Activated T-cell treated with anti-CD3 and anti-CD28 coated beads for 24 hours (primary cell): Measurements from ENCODE around the gene SPSB4.
"Not testable (repeated sequence)": the region's sequence is repeated elsewhere in the genome, so short reads cannot be mapped to it uniquely, and the experiment has no call there.

Experiments
- DNase-seq: peaks from one replicate; pipeline ENCODE4 v3.0.0-alpha.2; 2020; ENCODE audit warnings: low read depth

Gene SPSB4

GRCh38 chr3:141095546-141095937 is 44.4 kb downstream of the SPSB4 start:
- DNase-seq = no peak

- DNase-seq = no peak
These were observed 45.0 kb downstream of the SPSB4 start for GRCh38 chr3:141096164-141096563.

GRCh38 chr3:141096981-141097380 is 45.8 kb downstream of the SPSB4 start:
- DNase-seq = no peak

DNA sequence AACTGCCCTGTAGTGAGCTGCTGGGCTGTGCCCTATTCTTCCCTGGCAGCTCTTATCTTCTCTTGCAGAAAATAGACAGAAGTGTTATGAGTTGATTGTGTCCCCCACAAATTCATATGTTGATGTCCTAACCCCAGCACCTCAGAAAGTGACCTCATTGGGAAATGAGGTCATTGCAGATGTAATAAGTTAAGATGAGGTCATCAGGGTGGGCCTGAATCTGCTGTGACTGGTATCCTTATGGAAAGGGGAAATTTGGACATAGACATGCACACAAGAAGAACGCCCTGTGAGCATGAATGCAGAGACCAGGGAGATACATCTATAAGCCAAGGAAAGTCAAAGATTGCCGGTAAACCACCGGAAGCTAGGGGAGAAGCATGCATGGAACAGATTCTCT is 49.0 kb downstream of the SPSB4 start:
- no peak for DNase-seq

- no peak for DNase-seq
These were observed 49.6 kb downstream of the SPSB4 start for GRCh38 chr3:141100531-141101320.

- no peak for DNase-seq
These were observed 51.2 kb downstream of the SPSB4 start for GRCh38 chr3:141102372-141102771.

- DNase-seq = no peak
These were observed 51.9 kb downstream of the SPSB4 start for GRCh38 chr3:141103067-141103466.

- DNase-seq = no peak
These were observed 52.4 kb downstream of the SPSB4 start for GRCh38 chr3:141103503-141103902.

DNA sequence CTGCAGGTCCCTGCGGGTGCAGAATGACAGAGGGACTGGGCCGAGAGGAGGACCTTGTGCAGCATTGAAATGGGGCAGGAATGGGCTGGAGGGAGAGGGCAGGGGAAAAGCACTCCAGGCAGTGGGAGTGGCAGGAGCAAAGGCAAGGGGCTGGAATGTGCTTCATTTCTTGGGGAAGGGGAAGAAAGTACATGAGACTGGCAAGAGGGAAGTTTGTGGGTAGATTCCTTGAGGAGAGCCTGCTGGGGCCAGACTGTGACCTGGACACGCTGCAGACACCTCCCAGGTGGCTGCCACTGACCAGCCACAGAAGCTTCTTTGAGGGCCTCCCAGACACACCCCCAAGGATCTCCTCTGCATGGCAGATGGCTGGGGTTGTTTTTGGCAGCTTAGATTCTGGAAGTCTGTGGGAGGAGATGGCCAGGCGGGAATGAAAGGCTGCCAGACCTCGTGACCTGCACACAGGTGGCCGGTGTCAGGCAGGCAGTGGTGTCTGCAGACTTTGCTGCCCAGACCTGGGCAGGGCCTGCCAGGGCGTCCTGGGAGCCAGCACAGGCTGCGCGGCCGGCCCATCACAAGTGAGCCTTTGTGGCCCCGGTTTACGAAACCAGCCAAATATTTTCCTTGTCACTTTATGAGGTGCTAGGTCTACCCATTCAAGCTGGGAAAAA is 53.1 kb downstream of the SPSB4 start:
- DNase-seq = no peak

DNA sequence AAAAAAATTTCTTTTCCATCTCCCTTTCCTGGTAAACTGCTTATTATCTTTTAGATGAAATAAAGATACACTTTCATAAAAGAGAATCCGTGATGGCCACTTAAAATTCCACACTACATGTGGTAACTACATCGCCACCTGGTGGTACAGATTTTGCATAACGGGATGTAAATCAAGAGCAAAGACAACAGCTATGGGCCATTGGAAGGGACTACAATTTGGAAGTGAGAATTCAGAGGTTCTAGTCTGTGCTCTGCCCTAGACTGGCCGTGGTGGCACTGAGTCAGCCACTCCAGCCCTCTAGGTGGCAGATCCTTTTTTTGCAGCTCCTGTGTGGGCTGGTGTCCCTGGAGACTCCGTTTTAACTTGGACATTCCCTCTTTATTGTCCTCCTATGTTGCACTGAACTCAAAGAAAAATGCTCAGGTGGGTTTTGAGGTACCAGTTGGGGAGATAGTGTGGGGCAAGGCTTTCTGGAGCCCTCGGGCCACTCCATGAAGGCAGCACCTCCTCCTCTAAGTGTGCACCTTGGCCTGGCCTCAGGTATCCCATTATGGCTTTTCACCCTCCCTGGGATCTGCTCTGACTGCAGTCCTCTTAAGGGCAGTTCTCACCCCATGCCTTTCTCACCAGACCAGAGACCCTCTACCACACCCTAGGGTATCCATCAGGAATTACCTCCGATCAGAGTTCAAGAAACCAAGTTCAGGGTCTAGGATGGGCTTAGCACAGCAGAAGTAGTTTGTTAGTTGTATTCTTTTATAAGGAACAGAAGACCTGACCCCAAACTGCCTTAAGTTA is 54.9 kb downstream of the SPSB4 start:
- DNase-seq = peak; percentile 53

GRCh38 chr3:141106842-141107241 is 55.7 kb downstream of the SPSB4 start:
- DNase-seq = no peak

GRCh38 chr3:141108039-141108438 is 56.9 kb downstream of the SPSB4 start:
- DNase-seq = no peak

GRCh38 chr3:141109751-141110150 is 58.6 kb downstream of the SPSB4 start:
- no peak for DNase-seq

DNA sequence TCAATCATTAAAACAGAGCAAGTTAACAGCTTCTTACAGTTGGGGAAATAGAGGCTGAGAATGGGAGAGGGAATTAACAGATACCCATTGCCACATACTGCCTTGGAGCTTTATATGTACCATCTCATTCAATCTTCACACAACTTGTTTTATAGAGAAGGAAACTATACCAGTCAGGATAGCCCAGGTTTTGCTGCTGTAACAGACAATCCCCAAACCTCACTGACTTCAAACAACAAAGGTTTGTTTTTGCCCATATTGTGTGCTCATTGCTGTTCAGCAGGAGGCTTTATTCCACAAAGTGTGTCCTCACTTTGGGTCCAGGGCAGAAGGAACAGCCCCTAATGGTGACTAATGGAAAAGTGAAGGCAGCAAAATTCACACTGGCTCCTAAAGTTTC is 59.2 kb downstream of the SPSB4 start:
- no peak for DNase-seq

DNA sequence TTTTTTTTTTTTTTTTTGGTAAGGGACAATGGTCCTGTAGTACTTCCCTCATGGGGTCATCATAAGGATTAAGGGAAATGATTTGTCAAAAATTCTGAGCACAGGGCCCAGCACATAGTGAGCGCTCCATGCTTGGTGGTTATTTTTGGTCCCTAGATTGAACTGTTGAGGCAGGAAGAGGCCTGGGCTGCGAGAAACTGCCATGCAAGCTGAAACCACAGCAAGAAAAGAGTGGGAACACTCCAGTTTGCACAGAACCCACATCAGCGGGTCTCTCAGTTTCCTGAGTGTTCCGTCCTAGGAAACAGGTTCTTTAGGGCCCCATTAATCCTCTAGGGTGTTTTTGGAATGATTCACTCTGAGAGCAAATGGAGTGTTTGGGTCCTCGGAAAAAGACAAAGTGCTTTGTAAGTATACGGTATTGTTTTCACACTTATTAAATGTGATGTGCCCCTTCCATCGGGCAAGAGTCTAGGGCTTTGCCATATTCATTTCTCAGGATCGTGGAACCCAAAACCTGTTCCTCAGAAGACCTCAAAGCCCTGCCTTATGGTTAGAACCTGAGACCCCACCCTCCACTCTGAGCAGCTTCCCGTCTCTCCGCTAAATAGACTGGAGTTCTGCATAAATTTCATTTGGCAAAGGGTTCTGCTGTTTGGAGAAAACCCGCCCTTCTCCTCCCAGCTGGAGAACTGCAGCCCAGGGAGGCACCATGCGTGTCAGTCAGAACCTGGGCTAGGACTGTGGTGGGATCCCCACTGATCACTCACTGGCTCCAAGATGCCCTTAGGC is 60.4 kb downstream of the SPSB4 start:
- DNase-seq = no peak

DNA sequence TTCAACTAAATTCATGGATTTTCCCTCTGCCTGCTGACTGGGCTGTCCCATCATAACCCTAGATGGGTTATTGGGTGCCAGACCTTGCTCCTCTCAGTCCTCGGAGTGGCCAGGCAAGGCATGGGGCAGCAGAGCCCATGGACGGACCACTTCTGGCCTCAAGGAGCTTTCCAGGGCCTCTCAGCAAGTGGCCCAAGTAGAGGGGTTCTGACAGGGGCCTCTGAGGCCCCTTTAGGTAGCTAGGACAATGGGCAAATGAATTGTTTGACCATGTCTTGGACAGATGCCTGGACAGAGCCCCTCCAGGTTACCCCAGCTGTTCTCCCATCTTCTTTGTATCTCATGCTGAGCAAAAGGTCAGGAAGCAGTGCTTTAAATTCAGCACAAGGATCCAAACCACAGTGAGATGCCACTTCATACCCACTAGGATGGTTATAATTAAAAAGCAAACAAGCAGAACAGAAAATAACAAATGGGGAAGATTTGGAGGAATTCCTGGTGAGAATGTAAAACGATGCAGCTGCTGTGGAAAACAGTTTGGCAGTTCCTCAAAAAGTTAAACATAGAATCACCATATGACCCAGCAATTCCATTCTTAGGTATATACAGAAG is 61.6 kb downstream of the SPSB4 start:
- no peak for DNase-seq

DNA sequence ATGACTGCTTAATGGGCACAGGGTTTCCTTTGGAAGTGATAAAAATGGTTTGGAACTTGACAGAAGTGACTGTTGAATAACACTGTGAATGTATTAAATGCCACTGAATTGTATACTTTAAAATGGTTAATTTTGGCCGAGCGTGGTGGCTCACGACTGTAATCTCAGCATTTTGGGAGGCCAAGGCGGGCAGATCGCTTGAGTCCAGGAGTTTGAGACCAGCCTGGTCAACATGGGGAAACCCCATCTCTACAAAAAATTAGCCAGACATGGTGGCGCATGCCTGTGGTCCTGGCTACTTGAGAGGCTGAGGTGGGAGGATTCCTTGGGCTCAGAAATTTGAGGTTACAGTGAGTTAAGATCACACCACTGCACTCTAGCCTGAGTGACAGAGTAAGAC is 62.5 kb downstream of the SPSB4 start:
- DNase-seq = not testable (repeated sequence)

DNA sequence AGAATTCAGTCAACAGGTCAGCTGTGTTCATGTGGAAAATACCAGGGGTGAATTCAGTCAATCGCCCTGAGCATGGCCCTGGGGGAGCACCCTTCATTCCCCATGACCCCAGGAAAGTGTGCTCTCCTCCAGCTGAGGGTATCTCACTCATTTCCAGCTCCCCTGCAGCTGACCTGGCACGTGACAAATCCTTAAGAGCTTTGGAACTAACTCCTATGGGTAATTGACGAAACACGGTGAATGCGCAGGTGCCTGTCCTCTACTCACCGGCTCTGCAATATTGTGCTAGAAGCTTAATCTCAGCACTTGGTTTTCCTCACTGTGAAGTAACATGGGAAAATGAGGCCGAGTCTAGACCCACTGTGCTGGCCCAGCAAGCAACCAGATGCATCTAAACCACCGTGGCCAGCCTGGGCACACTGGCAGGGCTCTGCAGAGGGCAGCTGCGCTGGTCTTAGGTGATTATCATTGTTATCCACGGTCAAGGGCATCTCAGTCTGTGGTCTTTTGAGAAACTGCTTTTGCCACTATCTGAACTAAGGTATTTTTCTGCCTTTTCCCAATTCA is 63.1 kb downstream of the SPSB4 start:
- no peak for DNase-seq

GRCh38 chr3:141114816-141115460 is 63.8 kb downstream of the SPSB4 start:
- no peak for DNase-seq

GRCh38 chr3:141115789-141116541 is 64.8 kb downstream of the SPSB4 start:
- DNase-seq = no peak
